Calu3 (cell line): ENCODE results near the gene EPHX1. TPM values are rescaled to one million over a fixed set of nuclear protein-coding genes. Genes with fewer than 3 reads are reported as not detected.

ENCODE experiments used
- total RNA-seq: library from RNA; stranded (reverse); gene quantifications from 2 replicates; pipeline ENCODE4 v1.2.3, GENCODE V29; 2022

The EPHX1 gene
- total RNA-seq, 1 experiment from 2014 or later, result 46.6 TPM

Other genes with a start within 250 kb of the EPHX1 start
- gene ENAH, start 157.0 kb upstream of the EPHX1 start, total RNA-seq, result 92.6 and 103 TPM in 2 replicates
- 264 and 312 TPM in 2 replicates for gene SRP9, start 32.3 kb upstream of the EPHX1 start, total RNA-seq
- 253 and 303 TPM in 2 replicates for gene TMEM63A, start 72.3 kb downstream of the EPHX1 start, total RNA-seq
- 0.59 TPM in 1 of 2 replicates, not detected in the other for gene LEFTY1, start 79.0 kb downstream of the EPHX1 start, total RNA-seq
- gene PYCR2, start 114.1 kb downstream of the EPHX1 start, total RNA-seq, result 81.6 and 91.9 TPM in 2 replicates
- gene LEFTY2, start 131.1 kb downstream of the EPHX1 start, total RNA-seq, result not detected in 2 replicates
- 26.2 and 28.1 TPM in 2 replicates for gene SDE2, start 189.2 kb downstream of the EPHX1 start, total RNA-seq